Retinal pigment epithelial cell (primary cell): ENCODE measurements around the gene TNPO3.
"Not testable (repeated sequence)": the region's sequence is repeated elsewhere in the genome, so short reads cannot be mapped to it uniquely, and the experiment has no call there.

Experiments used
- DNase-seq: peaks from one replicate; pipeline ENCODE4 v3.0.0-alpha.2; 2010; ENCODE audit warnings: low read depth
- H3K4me3 ChIP-seq: 2 replicates; pipeline ENCODE4 v1.5.1; 2011; ENCODE audit warnings: mild to moderate bottlenecking, low read length, control low read depth, moderate library complexity
- CTCF ChIP-seq: conservative IDR thresholded peaks from 2 replicates; pipeline ENCODE4 v1.5.1; 2011; ENCODE audit warnings: low read depth, low read length, control low read depth, inconsistent platforms

The TNPO3 gene

GRCh38 chr7:128915841-128916642, 138.9 kb downstream of the TNPO3 start:
- no peak for TF ChIP-seq CTCF
- H3K4me3 ChIP-seq = no peak overlapping the region
- DNase-seq = no peak

GRCh38 chr7:128915271-128915819, 139.6 kb downstream of the TNPO3 start:
- TF ChIP-seq CTCF = no peak
- H3K4me3 ChIP-seq = no peak overlapping the region
- DNase-seq = no peak

- DNase-seq = no peak
- H3K4me3 ChIP-seq = no peak overlapping the region
- no peak for TF ChIP-seq CTCF
These were observed 140.3 kb downstream of the TNPO3 start for GRCh38 chr7:128914566-128915151.

DNA sequence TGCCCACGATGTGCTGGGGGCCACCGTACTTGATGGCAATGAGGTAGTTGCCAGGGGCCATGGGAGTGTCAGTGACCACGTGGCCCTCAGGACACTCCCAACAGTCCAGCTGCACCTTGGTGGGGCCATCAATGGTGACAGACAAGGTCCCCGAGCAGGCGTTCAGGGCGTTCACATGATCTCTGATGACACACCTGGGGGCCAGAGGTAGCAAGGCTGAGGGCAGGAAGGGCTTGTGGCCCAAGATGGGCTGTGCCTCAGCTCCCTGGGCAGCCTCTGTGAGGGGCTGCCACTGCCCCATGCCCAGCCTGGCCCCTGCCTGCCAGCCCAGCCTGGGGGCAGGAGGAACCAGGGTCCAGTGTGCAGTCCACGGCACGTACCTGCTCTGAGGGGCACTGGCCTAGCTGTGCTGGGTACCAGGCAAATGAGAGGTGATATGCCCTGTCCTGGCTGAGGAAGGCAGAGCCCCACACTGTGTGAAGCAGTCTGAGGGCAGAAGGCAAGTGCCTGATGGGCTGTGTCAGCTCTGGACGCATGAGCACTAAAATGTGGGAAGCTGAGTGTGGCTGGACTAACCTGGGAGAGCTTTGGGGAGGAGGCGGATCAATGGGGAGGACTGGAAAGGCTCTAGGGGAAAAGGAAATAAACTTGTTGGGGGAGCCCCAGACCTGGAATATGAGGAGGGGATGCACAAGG, 140.9 kb downstream of the TNPO3 start:
- H3K4me3 ChIP-seq = no peak overlapping the region
- TF ChIP-seq CTCF = no peak
- DNase-seq = no peak

- DNase-seq, H3K4me3 ChIP-seq: not testable (repeated sequence)
These were observed 142.0 kb downstream of the TNPO3 start for GRCh38 chr7:128912709-128913495.

GRCh38 chr7:128912281-128912680, 142.6 kb downstream of the TNPO3 start:
- no peak overlapping the region for H3K4me3 ChIP-seq
- no peak for DNase-seq
- no peak for TF ChIP-seq CTCF
